Natural killer cell (primary cell): ENCODE measurements around the gene ATG2A. TPM values are rescaled to one million over a fixed set of nuclear protein-coding genes. Genes with fewer than 3 reads are reported as not detected.

ENCODE experiments used
- ATAC-seq, 3 donors: fragments of 150-1000 bp in 2 of 3; fragments of 200-7000 bp in 1 of 3; cut with Tn5 transposase; 1 replicate in 1 of 3; 2 replicates in 2 of 3; pipeline ENCODE4 v1.10.0; 2021; ENCODE audit warnings: mild to moderate bottlenecking in 2 of 3, moderate library complexity in 2 of 3
- DNase-seq, 2 donors: peaks; one replicate each; pipeline versions ENCODE4 v3.0.0 to v3.0.0-alpha.2; 2013 to 2021; ENCODE audit warnings: mixed read lengths in 1 of 2
- H3K27ac ChIP-seq: one replicate; pipeline ENCODE4 v1.5.1; 2013; ENCODE audit warnings: mild to moderate bottlenecking, low read length
- H3K27me3 ChIP-seq: one replicate; pipeline ENCODE4 v1.6.1; 2013; ENCODE audit warnings: low read length; ENCODE audit not compliant: control insufficient read depth, insufficient read depth
- H3K36me3 ChIP-seq: one replicate; pipeline ENCODE4 v1.6.1; 2013; ENCODE audit warnings: low read length; ENCODE audit not compliant: control insufficient read depth, insufficient read depth
- H3K4me1 ChIP-seq: one replicate; pipeline ENCODE4 v1.6.1; 2013; ENCODE audit warnings: low read length; ENCODE audit not compliant: control insufficient read depth, insufficient read depth
- H3K4me3 ChIP-seq: one replicate; pipeline ENCODE4 v1.5.1; 2013; ENCODE audit warnings: low read length
- H3K9me3 ChIP-seq: one replicate; pipeline ENCODE4 v1.6.1; 2013; ENCODE audit warnings: low read length; ENCODE audit not compliant: control insufficient read depth, insufficient read depth
- H3K27ac Mint-ChIP-seq, 2 donors: one replicate each; pipeline ENCODE4 v1.8.0; 2022; ENCODE audit warnings: mild to moderate bottlenecking in 2 of 2, mixed read lengths in 2 of 2, moderate library complexity in 1 of 2
- H3K27me3 Mint-ChIP-seq, 2 donors: one replicate each; pipeline ENCODE4 v1.8.0; 2022; ENCODE audit warnings: low read depth in 2 of 2, mixed read lengths in 2 of 2
- H3K36me3 Mint-ChIP-seq: one replicate; pipeline ENCODE4 v1.8.0; 2022; ENCODE audit warnings: mixed read lengths
- H3K4me1 Mint-ChIP-seq, 2 donors: one replicate each; pipeline ENCODE4 v1.8.0; 2022; ENCODE audit warnings: mixed read lengths in 2 of 2
- H3K4me3 Mint-ChIP-seq: one replicate; pipeline ENCODE4 v1.8.0; 2022; ENCODE audit warnings: mild to moderate bottlenecking, moderate library complexity, mixed read lengths
- H3K9me3 Mint-ChIP-seq, 2 donors: one replicate each; pipeline ENCODE4 v1.8.0; 2022; ENCODE audit warnings: mixed read lengths in 2 of 2
- CTCF ChIP-seq: fragments of 200-600 bp; IDR thresholded peaks from one replicate; pipeline ENCODE4 v1.8.0; 2022; ENCODE audit warnings: antibody characterized with exemption
- WGBS: methylation state at CpG from one replicate; pipeline ENCODE4 v1.1.7; 2013; ENCODE audit warnings: missing lambda C conversion rate; ENCODE audit not compliant: insufficient coverage; 5-methylcytosine and 5-hydroxymethylcytosine counted together
- intact Hi-C: fragments of 100-400 bp; cut with micrococcal nuclease; formaldehyde crosslinking; loops from one replicate; pipeline ENCODE4 v1.14.2; 2022
- total RNA-seq, 4 donors: library from RNA; stranded (reverse); fragments of 120-200 nt in 1 of 4; gene quantifications; one replicate each; pipeline versions ENCODE4 v1.2.3 to v1.2.4, GENCODE V29; 2013 to 2022

Gene ATG2A
- total RNA-seq, 3 donors from 2014 or later (not counting 1 experiment from before 2014, with no cell fraction given): 165 to 321 (median 259) TPM

- Histone ChIP-seq H3K4me3 (no peak overlapping the region), H3K36me3 (peaks cover 22% of the 10 kb centered on the region), H3K4me1 (peaks cover 19% of the 10 kb centered on the region), H3K9me3 (no peaks in the 10 kb centered on the region), H3K27ac (no peak overlapping the region), H3K27me3 (no peaks in the 10 kb centered on the region)
- no peak for TF ChIP-seq CTCF
- Mint-ChIP-seq H3K27me3 (no peaks in the 10 kb centered on the region), H3K36me3 (no peaks in the 10 kb centered on the region), H3K4me3 (no peak overlapping the region), H3K27ac (no peak overlapping the region), H3K9me3 (no peaks in the 10 kb centered on the region), H3K4me1 (peaks cover 0 to 9% of the 10 kb centered on the region in 2 donors)
- ATAC-seq (no peak), DNase-seq (no peak)
- intact Hi-C loops: loop anchor here (1.0 kb wide), 2 partner anchors 46 to 106 kb away; no protein-coding TSS in a partner anchor
- whole genome bisulfite sequencing: 84% methylated on average over 25 of the region's 25 CpGs
These were observed 23.6 kb downstream of the ATG2A start for GRCh38 chr11:64893194-64894069.

GRCh38 chr11:64892838-64893193 is 24.2 kb downstream of the ATG2A start:
- Mint-ChIP-seq H3K36me3 (no peaks in the 10 kb centered on the region), H3K4me3 (no peak overlapping the region), H3K27me3 (no peaks in the 10 kb centered on the region), H3K27ac (no peak overlapping the region), H3K4me1 (peaks cover 5 to 16% of the 10 kb centered on the region in 2 donors), H3K9me3 (no peaks in the 10 kb centered on the region)
- no peaks in the 10 kb centered on the region for H3K27me3 ChIP-seq
- intact Hi-C loops: no loop called here
- ATAC-seq (no peak), DNase-seq (no peak)
- H3K36me3 ChIP-seq: peaks cover 16% of the 10 kb centered on the region
- peaks cover 25% of the 10 kb centered on the region for H3K4me1 ChIP-seq
- no peak overlapping the region for H3K27ac ChIP-seq
- no peaks in the 10 kb centered on the region for H3K9me3 ChIP-seq
- 91% methylated on average over 10 of the region's 10 CpGs for WGBS
- TF ChIP-seq CTCF: no peak
- no peak overlapping the region for H3K4me3 ChIP-seq

- Mint-ChIP-seq H3K4me3 (no peak overlapping the region), H3K4me1 (peaks cover 8 to 18% of the 10 kb centered on the region in 2 donors), H3K27ac (no peak overlapping the region), H3K9me3 (no peaks in the 10 kb centered on the region), H3K27me3 (no peaks in the 10 kb centered on the region), H3K36me3 (no peaks in the 10 kb centered on the region)
- TF ChIP-seq CTCF: no peak
- Histone ChIP-seq H3K4me3 (no peak overlapping the region), H3K36me3 (peaks cover 12% of the 10 kb centered on the region), H3K27ac (no peak overlapping the region), H3K27me3 (no peaks in the 10 kb centered on the region), H3K9me3 (no peaks in the 10 kb centered on the region), H3K4me1 (peaks cover 29% of the 10 kb centered on the region)
- no peak for ATAC-seq
- DNase-seq: no peak
- intact Hi-C loops: no loop called here
- WGBS: 71% methylated on average over 11 of the region's 11 CpGs
These were observed 24.6 kb downstream of the ATG2A start for GRCh38 chr11:64892411-64892831.
